Measurements from ENCODE around the gene PHACTR1.

PHACTR1 gene

DNA sequence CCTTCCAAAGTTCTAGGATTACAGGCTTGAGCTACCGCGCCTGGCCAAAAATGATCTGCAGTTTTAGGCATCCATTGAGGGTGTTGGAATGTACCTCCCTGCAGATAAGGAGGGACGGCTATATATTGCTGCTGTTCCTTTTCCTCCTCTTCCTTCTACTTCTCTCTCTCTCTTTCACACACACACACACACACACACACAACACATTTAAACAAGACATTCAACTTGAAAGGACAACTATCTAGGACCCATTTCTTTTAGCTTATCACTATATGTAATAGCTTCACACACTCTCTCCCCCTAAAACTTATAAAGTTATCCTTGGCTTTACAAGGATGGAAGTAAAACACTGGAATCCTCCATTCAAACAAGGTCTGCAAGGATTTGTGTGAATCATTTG lies 260.6 kb downstream of the PHACTR1 start:
- TF ChIP-seq L3MBTL2 (conservative IDR thresholded peaks at IDR 0.05), result no peak
- no peak for TF ChIP-seq SUZ12 (IDR thresholded peaks at IDR 0.05)
- no peak for TF ChIP-seq ZNF384 (IDR thresholded peaks at IDR 0.05)
- TF ChIP-seq BHLHE40 (IDR thresholded peaks at IDR 0.05; ENCODE audit: borderline replicate concordance), result no peak
- no peak for TF ChIP-seq FOXM1 (IDR thresholded peaks at IDR 0.05; ENCODE audit: borderline replicate concordance)
- TF ChIP-seq SP1 (IDR thresholded peaks at IDR 0.05), result no peak
- TF ChIP-seq NFRKB (IDR thresholded peaks at IDR 0.05), result no peak
- TF ChIP-seq TARDBP (IDR thresholded peaks at IDR 0.05), result no peak
- TF ChIP-seq ELF4 (IDR thresholded peaks at IDR 0.05), result no peak
- no peak for TF ChIP-seq CTBP1 (IDR thresholded peaks at IDR 0.05; ENCODE audit: borderline replicate concordance)
- TF ChIP-seq FOXA1 (IDR thresholded peaks at IDR 0.05), result no peak
- TF ChIP-seq, protein P1, sequence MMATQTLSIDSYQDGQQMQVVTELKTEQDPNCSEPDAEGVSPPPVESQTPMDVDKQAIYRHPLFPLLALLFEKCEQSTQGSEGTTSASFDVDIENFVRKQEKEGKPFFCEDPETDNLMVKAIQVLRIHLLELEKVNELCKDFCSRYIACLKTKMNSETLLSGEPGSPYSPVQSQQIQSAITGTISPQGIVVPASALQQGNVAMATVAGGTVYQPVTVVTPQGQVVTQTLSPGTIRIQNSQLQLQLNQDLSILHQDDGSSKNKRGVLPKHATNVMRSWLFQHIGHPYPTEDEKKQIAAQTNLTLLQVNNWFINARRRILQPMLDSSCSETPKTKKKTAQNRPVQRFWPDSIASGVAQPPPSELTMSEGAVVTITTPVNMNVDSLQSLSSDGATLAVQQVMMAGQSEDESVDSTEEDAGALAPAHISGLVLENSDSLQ (IDR thresholded peaks at IDR 0.05), result no peak
- TF ChIP-seq ARNT (IDR thresholded peaks at IDR 0.05), result no peak
- TF ChIP-seq LEF1 (IDR thresholded peaks at IDR 0.05; ENCODE audit: borderline replicate concordance), result no peak
- POLR2A ChIA-PET, result no interaction called here
- CTCF ChIA-PET, result no interaction called here

DNA sequence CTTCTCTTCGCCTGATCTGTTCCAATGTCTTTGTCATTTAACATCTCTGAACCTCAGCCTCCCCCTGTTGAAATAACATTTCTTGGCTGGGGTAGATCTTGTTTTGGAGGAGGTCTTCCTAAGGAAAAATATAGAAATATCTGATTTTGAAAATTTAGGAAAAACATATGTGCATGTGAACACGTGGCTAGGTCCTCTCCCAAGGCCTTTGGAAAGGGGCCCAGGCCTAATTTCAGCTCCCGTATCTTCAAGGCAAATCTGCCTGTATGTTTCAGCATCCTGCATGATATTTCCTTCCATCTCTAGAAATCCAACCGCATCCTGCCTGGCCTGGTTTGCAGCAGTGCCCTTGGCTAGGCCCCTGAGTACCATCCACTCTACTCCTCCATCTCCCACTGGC lies 261.2 kb downstream of the PHACTR1 start:
- DNase-seq (ENCODE audit: extremely low spot score), result no peak
- TF ChIP-seq CTBP1 (IDR thresholded peaks at IDR 0.05; ENCODE audit: borderline replicate concordance) (no peak), FOXK2 (IDR thresholded peaks at IDR 0.05) (no peak), BHLHE40 (IDR thresholded peaks at IDR 0.05; ENCODE audit: borderline replicate concordance) (no peak), ELF4 (IDR thresholded peaks at IDR 0.05) (no peak), ZNF384 (IDR thresholded peaks at IDR 0.05) (no peak), FOXM1 (IDR thresholded peaks at IDR 0.05; ENCODE audit: borderline replicate concordance) (no peak), HDGF (IDR thresholded peaks at IDR 0.05; ENCODE audit: borderline replicate concordance) (no peak), L3MBTL2 (conservative IDR thresholded peaks at IDR 0.05) (no peak), SP1 (IDR thresholded peaks at IDR 0.05) (no peak), SUZ12 (IDR thresholded peaks at IDR 0.05) (no peak), NFRKB (IDR thresholded peaks at IDR 0.05) (no peak), ARNT (IDR thresholded peaks at IDR 0.05) (no peak)
- TF ChIP-seq, protein P1 (IDR thresholded peaks at IDR 0.05), result no peak
- ChIA-PET POLR2A (no interaction called here), CTCF (no interaction called here)

More for the DNA sequence above, 260.6 kb downstream of the PHACTR1 start:
- no peak for DNase-seq (ENCODE audit: extremely low spot score)

DNA sequence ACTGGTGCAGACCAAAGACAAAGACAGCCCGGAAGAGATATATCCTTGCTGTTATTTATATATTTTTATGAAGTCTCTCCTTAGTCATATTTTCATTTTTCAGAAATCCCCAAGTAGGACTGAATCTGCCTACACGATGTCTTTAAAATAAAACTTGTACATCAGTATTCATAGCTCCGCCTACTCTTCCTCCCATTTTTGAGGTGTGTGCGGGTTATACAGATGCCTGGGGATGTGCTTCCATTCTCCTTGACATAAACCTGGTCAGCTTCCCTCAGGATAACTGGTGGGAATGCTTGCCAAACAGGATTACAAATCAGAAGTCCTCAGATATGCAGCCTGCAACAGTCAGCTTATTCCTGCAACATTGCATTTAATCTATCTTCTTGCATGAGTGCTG lies 264.2 kb downstream of the PHACTR1 start:
- no peak for DNase-seq (ENCODE audit: extremely low spot score)
- POLR2A ChIA-PET, result no interaction called here
- CTCF ChIA-PET, result no interaction called here
- TF ChIP-seq ELF4 (IDR thresholded peaks at IDR 0.05) (no peak), ZNF384 (IDR thresholded peaks at IDR 0.05) (no peak), L3MBTL2 (conservative IDR thresholded peaks at IDR 0.05) (no peak), FOXA1 (IDR thresholded peaks at IDR 0.05) (no peak)

DNA sequence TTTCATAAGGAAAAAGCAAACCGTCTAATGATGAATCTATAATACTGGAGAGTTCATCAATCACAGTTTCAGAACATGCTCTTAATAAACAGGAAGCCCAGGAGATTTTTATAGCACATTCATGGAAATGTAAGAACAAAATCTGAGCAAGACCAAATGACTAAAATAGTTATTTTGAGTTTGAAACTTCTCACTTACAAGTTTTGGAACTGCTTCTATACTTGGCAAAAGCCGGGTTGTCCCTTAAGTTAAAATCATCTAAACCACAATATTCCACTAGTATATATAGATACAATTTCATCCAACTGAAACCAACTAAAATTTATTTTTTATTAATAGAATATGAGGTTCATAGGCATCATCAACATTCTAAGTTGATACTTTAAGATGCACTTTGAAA lies 268.2 kb downstream of the PHACTR1 start:
- ChIA-PET POLR2A (no interaction called here), CTCF (no interaction called here)
- DNase-seq (ENCODE audit: extremely low spot score), result no peak
- TF ChIP-seq TARDBP (IDR thresholded peaks at IDR 0.05) (no peak), LEF1 (IDR thresholded peaks at IDR 0.05; ENCODE audit: borderline replicate concordance) (no peak), FOXK2 (IDR thresholded peaks at IDR 0.05) (no peak), SP1 (IDR thresholded peaks at IDR 0.05) (no peak), SUZ12 (IDR thresholded peaks at IDR 0.05) (no peak), ELF4 (IDR thresholded peaks at IDR 0.05) (no peak), BHLHE40 (IDR thresholded peaks at IDR 0.05; ENCODE audit: borderline replicate concordance) (no peak), ZNF384 (IDR thresholded peaks at IDR 0.05) (no peak), FOXA1 (IDR thresholded peaks at IDR 0.05) (no peak), FOXM1 (IDR thresholded peaks at IDR 0.05; ENCODE audit: borderline replicate concordance) (no peak), NFRKB (IDR thresholded peaks at IDR 0.05) (no peak), ARNT (IDR thresholded peaks at IDR 0.05) (no peak), L3MBTL2 (conservative IDR thresholded peaks at IDR 0.05) (no peak)
- TF ChIP-seq, protein P1 (IDR thresholded peaks at IDR 0.05), result no peak

DNA sequence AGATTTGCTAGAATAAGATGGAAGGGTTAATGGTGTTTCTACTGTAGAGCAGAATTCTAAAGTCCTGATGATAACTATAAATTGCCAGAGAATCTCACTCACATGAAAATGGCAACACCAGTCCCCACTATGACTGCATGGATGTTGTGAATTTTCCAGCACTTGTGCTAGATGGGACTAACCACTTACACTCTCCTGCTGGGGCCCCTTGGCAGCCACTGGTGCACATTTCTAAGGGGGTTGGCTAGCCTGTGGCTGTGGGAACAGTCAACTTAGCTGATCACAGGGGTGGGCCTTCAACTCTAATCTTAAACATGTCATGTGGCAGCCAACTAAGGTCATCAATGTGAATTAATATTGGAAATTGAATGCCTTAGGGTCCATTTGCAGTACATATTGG lies 271.2 kb downstream of the PHACTR1 start:
- POLR2A ChIA-PET, result no interaction called here
- TF ChIP-seq BHLHE40 (IDR thresholded peaks at IDR 0.05; ENCODE audit: borderline replicate concordance) (no peak), ELF4 (IDR thresholded peaks at IDR 0.05) (no peak), SUZ12 (IDR thresholded peaks at IDR 0.05) (no peak), L3MBTL2 (conservative IDR thresholded peaks at IDR 0.05) (no peak), LEF1 (IDR thresholded peaks at IDR 0.05; ENCODE audit: borderline replicate concordance) (no peak), HDGF (IDR thresholded peaks at IDR 0.05; ENCODE audit: borderline replicate concordance) (no peak), SP1 (IDR thresholded peaks at IDR 0.05) (no peak), TARDBP (IDR thresholded peaks at IDR 0.05) (no peak), FOXM1 (IDR thresholded peaks at IDR 0.05; ENCODE audit: borderline replicate concordance) (no peak), NFRKB (IDR thresholded peaks at IDR 0.05) (no peak), FOXA1 (IDR thresholded peaks at IDR 0.05) (no peak), ZNF384 (IDR thresholded peaks at IDR 0.05) (no peak), CTBP1 (IDR thresholded peaks at IDR 0.05; ENCODE audit: borderline replicate concordance) (no peak)
- CTCF ChIA-PET, result no interaction called here
- no peak for DNase-seq (ENCODE audit: extremely low spot score)

DNA sequence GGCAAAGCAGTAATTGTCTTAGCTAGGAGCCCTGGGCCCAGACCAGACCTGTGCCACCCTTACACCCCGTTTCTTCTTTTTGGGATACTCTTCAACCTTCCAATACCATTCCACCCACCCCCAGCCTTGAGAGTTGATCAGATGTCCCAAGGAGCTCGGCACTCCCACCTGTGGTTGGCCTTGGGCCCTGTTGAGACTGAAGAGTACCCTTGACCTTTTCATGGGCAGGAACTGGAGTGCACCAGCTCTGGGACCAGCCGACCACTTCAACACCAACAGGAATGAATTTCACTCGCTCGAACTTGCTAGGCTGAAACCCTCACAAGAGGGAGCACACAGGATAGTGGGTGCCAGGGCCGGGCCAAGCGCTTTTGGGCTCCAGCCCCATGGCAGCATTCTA lies 273.6 kb downstream of the PHACTR1 start:
- TF ChIP-seq L3MBTL2 (conservative IDR thresholded peaks at IDR 0.05) (no peak), BHLHE40 (IDR thresholded peaks at IDR 0.05; ENCODE audit: borderline replicate concordance) (no peak), FOXK2 (IDR thresholded peaks at IDR 0.05) (no peak), TARDBP (IDR thresholded peaks at IDR 0.05) (no peak), SUZ12 (IDR thresholded peaks at IDR 0.05) (no peak), NFRKB (IDR thresholded peaks at IDR 0.05) (no peak), FOXA1 (IDR thresholded peaks at IDR 0.05) (no peak), CTBP1 (IDR thresholded peaks at IDR 0.05; ENCODE audit: borderline replicate concordance) (no peak), ARNT (IDR thresholded peaks at IDR 0.05) (no peak), ZNF384 (IDR thresholded peaks at IDR 0.05) (no peak), ELF4 (IDR thresholded peaks at IDR 0.05) (no peak), HDGF (IDR thresholded peaks at IDR 0.05; ENCODE audit: borderline replicate concordance) (no peak), FOXM1 (IDR thresholded peaks at IDR 0.05; ENCODE audit: borderline replicate concordance) (no peak), LEF1 (IDR thresholded peaks at IDR 0.05; ENCODE audit: borderline replicate concordance) (no peak), SP1 (IDR thresholded peaks at IDR 0.05) (no peak)
- TF ChIP-seq, protein P1 (IDR thresholded peaks at IDR 0.05), result no peak
- ChIA-PET CTCF (no interaction called here), POLR2A (no interaction called here)
- DNase-seq (ENCODE audit: extremely low spot score), result no peak
